ENCODE results near the gene CHCHD4. TPM values are rescaled to one million over a fixed set of nuclear protein-coding genes. Genes with fewer than 3 reads are reported as not detected.

The CHCHD4 gene
- total and polyA plus RNA-seq, 2 of the 8 experiments (the other 6 are each of a cell fraction or from before 2014, with no cell fraction given): 15.0 to 22.3 TPM

- TF ChIP-seq ATF2 (IDR thresholded peaks at IDR 0.05; ENCODE audit: low read length): no peak
- TF ChIP-seq, protein P1, sequence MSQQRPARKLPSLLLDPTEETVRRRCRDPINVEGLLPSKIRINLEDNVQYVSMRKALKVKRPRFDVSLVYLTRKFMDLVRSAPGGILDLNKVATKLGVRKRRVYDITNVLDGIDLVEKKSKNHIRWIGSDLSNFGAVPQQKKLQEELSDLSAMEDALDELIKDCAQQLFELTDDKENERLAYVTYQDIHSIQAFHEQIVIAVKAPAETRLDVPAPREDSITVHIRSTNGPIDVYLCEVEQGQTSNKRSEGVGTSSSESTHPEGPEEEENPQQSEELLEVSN (IDR thresholded peaks at IDR 0.05): no peak
- TF ChIP-seq ZNF274 (IDR thresholded peaks at IDR 0.05; ENCODE audit: borderline replicate concordance, extremely low read depth, low read length): no peak
- no peak for TF ChIP-seq SAP30 (IDR thresholded peaks at IDR 0.05; ENCODE audit: insufficient read depth, insufficient replicate concordance, low read length)
- TF ChIP-seq SRF (IDR thresholded peaks at IDR 0.05; ENCODE audit: low read depth, low read length): no peak
- TF ChIP-seq SP4 (IDR thresholded peaks at IDR 0.05; ENCODE audit: low read length): no peak
- no peak for TF ChIP-seq POU5F1 (IDR thresholded peaks at IDR 0.05; ENCODE audit: low read depth, low read length)
- no peak for TF ChIP-seq RAD21 (IDR thresholded peaks at IDR 0.05 in 1 of 2, conservative IDR thresholded peaks at IDR 0.05 in 1 of 2; ENCODE audit: low read depth in 2 of 2, low read length in 2 of 2)
Measured at GRCh38 chr3:14141144-14141543, 16.5 kb upstream of the CHCHD4 start (continued).

Data from H1 (cell line).